Panc1 (cell line): ENCODE results near the gene NT5M. TPM values are rescaled to one million over a fixed set of nuclear protein-coding genes. Genes with fewer than 3 reads are reported as not detected.

Experiments
- ATAC-seq: fragments of 200-7000 bp; cut with Tn5 transposase; 2 replicates; pipeline ENCODE4 v1.9.1; 2020; ENCODE audit warnings: mild to moderate bottlenecking, moderate library complexity
- BruUV-seq: library from RNA; stranded (reverse); fragments of 400-500 nt; replicated peaks from 2 replicates; lab custom pipeline; 2021; lab: Mats Ljungman, UMichigan
- CTCF ChIA-PET: fragments of 300-600 bp; sonication (Branson Sonifier 250); formaldehyde crosslinking; loops from one replicate; lab custom pipeline; 2022; ENCODE audit warnings: antibody characterized with exemption; lab: Charles Lee
- POLR2A ChIA-PET: fragments of 300-600 bp; sonication (Branson Sonifier 250); formaldehyde crosslinking; loops from one replicate; lab custom pipeline; 2022; ENCODE audit warnings: antibody characterized with exemption; lab: Charles Lee
- DNase-seq: peaks from one replicate; pipeline ENCODE4 v3.0.0-alpha.2; 2010; ENCODE audit warnings: low read depth, low spot score
- H3K27ac ChIP-seq: 2 replicates; pipeline ENCODE4 v1.5.1; 2011; ENCODE audit warnings: mild to moderate bottlenecking, low read length, inconsistent platforms
- H3K27me3 ChIP-seq: fragments of 200-500 bp; sonication (Bioruptor generic); 2 replicates; pipeline ENCODE4 v1.6.0; 2014; ENCODE audit warnings: low read length, inconsistent platforms; ENCODE audit not compliant: control insufficient read depth, insufficient read depth
- H3K36me3 ChIP-seq: fragments of 200-500 bp; sonication (Bioruptor generic); 2 replicates; pipeline ENCODE4 v1.5.1; 2014; ENCODE audit warnings: inconsistent platforms, mild to moderate bottlenecking, low read length, moderate library complexity; ENCODE audit not compliant: control insufficient read depth, insufficient read depth
- H3K4me1 ChIP-seq: 2 replicates; pipeline ENCODE4 v1.5.1; 2011; ENCODE audit warnings: inconsistent platforms, mild to moderate bottlenecking, low read length, moderate library complexity; ENCODE audit not compliant: control insufficient read depth, insufficient read depth
- H3K4me3 ChIP-seq, 2 experiments: 2 replicates each; pipeline ENCODE4 v1.5.1; 2011 to 2012; ENCODE audit warnings: low read depth in 2 of 2, low read length in 2 of 2, mild to moderate bottlenecking in 2 of 2, inconsistent platforms in 1 of 2, moderate library complexity in 1 of 2
- H3K9me3 ChIP-seq: fragments of 200-500 bp; sonication (Bioruptor generic); 2 replicates; pipeline ENCODE4 v1.5.1; 2014; ENCODE audit warnings: low read depth, mild to moderate bottlenecking, inconsistent platforms, low read length, moderate library complexity; ENCODE audit not compliant: control insufficient read depth, insufficient read depth
- CTCF ChIP-seq: fragments of 450-650 bp; IDR thresholded peaks from 2 replicates; pipeline ENCODE4 v1.5.1; 2017; ENCODE audit warnings: mild to moderate bottlenecking
- POLR2AphosphoS5 ChIP-seq: IDR thresholded peaks from 2 replicates; pipeline ENCODE4 v1.6.1; 2012; ENCODE audit warnings: mild to moderate bottlenecking, low read depth, low read length, moderate library complexity
- REST ChIP-seq, 2 experiments: IDR thresholded peaks; 2 replicates each; pipeline ENCODE4 v1.6.1; 2011 to 2012; ENCODE audit warnings: low read depth in 2 of 2, control low read depth in 1 of 2, low read length in 1 of 2, mild to moderate bottlenecking in 1 of 2, moderate library complexity in 1 of 2; ENCODE audit not compliant: insufficient read depth in 1 of 2
- SIN3A ChIP-seq: IDR thresholded peaks from 2 replicates; pipeline ENCODE4 v1.6.1; 2012; ENCODE audit warnings: low read depth, mild to moderate bottlenecking, low read length, moderate library complexity, borderline replicate concordance; ENCODE audit not compliant: insufficient read depth
- TCF7L2 ChIP-seq: IDR thresholded peaks from 2 replicates; pipeline ENCODE4 v1.6.1; 2011; ENCODE audit warnings: mild to moderate bottlenecking, low read depth, low read length, inconsistent platforms
- in situ Hi-C: cut with HindIII; loops from 2 replicates; pipeline ENCODE4 v1.10.0; 2016; ENCODE audit warnings: low sequenced_read_pairs, low pct_unique_long_range_greater_than_20kb
- intact Hi-C: fragments of 100-400 bp; cut with micrococcal nuclease; formaldehyde crosslinking; loops from one replicate; pipeline ENCODE4 v1.10.0; 2022; ENCODE audit not compliant: unreplicated experiment
- total RNA-seq: library from RNA; stranded (reverse); gene quantifications from one replicate; pipeline ENCODE4 v1.2.1, GENCODE V29; 2021; ENCODE audit not compliant: unreplicated experiment

Gene NT5M
- total RNA-seq, 1 experiment from 2014 or later: 3.1 TPM

DNA sequence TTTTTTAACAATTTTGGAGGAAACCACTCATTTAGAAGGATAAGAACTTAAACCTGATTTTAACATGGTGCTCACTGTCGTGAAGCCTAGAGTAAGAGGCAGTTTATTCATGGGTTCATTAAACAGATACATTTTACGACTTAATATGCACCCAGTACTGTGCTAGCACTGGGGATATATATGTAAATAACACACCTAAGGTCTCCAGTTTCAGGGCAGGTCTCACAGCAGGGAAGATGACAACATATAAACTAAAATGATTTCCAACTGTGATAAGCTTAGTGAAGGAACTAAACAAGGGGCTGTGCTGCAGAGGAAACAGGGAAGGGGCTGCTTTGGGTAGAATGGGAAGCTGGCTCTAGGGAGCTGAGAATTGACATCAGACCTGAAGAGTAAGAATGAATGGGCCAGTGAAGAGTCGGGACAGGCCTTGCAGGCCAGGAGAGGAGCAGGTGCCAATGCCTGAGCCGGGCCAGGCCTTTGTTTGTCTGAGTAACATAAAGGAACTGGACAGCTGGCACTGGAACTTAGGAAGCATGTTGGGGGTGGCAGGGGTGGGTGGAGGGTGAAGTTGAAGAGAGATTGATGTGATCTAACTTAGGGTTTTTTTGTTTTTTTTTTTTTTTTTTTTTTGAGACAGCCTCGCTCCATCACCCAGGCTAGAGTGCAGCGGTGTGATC, 12.1 kb downstream of the NT5M start:
- Histone ChIP-seq H3K36me3 (no peaks in the 10 kb centered on the region), H3K4me1 (no peaks in the 10 kb centered on the region), H3K9me3 (no peaks in the 10 kb centered on the region), H3K4me3 (no peak overlapping the region), H3K27ac (no peak overlapping the region), H3K27me3 (no peaks in the 10 kb centered on the region)
- DNase-seq (no peak), ATAC-seq (no peak)
- intact Hi-C loops: no loop called here
- ChIA-PET POLR2A (interaction anchor here (0.5 kb wide), 1 partner anchor 76 kb away, joined by 3 read pairs; no protein-coding TSS in a partner anchor), CTCF (interaction anchor here (0.7 kb wide), 2 partner anchors 182 to 1537 kb away, joined by 3 to 5 read pairs; no protein-coding TSS in a partner anchor)
- in situ Hi-C loops: no loop called here
- TF ChIP-seq REST (IDR thresholded peaks at IDR 0.05; ENCODE audit: insufficient read depth in 1 of 2, low read depth in 2 of 2, low read length in 1 of 2) (no peak), POLR2AphosphoS5 (no peak), SIN3A (no peak), CTCF (no peak), TCF7L2 (no peak)
- no TSS peak for BruUV-seq

GRCh38 chr17:17320188-17320910, 17.2 kb downstream of the NT5M start:
- ChIA-PET POLR2A (no interaction called here), CTCF (no interaction called here)
- no peaks in the 10 kb centered on the region for H3K36me3 ChIP-seq
- no peaks in the 10 kb centered on the region for H3K9me3 ChIP-seq
- H3K4me3 ChIP-seq: no peak overlapping the region
- no peaks in the 10 kb centered on the region for H3K27me3 ChIP-seq
- H3K27ac ChIP-seq: no peak overlapping the region
- in situ Hi-C loops: no loop called here
- ATAC-seq: no peak
- TF ChIP-seq CTCF: no peak
- TF ChIP-seq SIN3A: no peak
- TF ChIP-seq POLR2AphosphoS5: no peak
- TF ChIP-seq REST (IDR thresholded peaks at IDR 0.05; ENCODE audit: insufficient read depth in 1 of 2, low read depth in 2 of 2, low read length in 1 of 2): no peak
- TF ChIP-seq TCF7L2: no peak
- intact Hi-C loops: no loop called here
- H3K4me1 ChIP-seq: no peaks in the 10 kb centered on the region
- BruUV-seq: no TSS peak
- DNase-seq: no peak
